ENCODE measurements around the gene SNRK.

Gene SNRK

DNA sequence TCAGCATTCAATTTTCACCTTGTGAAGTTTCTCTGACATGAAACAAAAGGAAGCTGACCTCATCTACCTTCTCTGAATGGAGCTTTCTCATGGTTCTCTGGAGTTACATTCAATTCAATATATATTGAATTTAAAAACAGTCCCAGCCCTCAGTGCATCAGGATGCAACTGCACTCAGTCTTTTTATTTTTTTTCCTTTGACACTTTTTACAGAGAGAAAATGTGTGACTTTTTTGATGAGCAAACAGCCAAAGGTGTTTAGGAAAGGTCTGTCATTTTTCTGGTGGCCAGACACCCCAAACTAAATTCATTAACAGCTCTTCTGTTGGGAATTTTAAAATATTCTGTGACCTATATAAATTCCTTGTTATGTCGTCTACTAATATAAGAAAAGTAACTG, 19.3 kb upstream of the SNRK start:
- no peak overlapping the region for H3K4me3 ChIP-seq (ENCODE audit: low read depth, low read length)
- ChIA-PET POLR2A (no interaction called here), CTCF (no interaction called here)
- no peak overlapping the region for H3K27ac ChIP-seq (ENCODE audit: extremely low read depth, low read depth, low read length)
- H3K4me1 ChIP-seq (ENCODE audit: control insufficient read depth, insufficient read depth, low read length) = no peaks in the 10 kb centered on the region
- TF ChIP-seq RBAK (tag by site-specific recombination; IDR thresholded peaks at IDR 0.05) (no peak), ZNF48 (tag by site-specific recombination; IDR thresholded peaks at IDR 0.05) (no peak), ZNF140 (tag by site-specific recombination; IDR thresholded peaks at IDR 0.05) (no peak), ZNF302 (tag by site-specific recombination; IDR thresholded peaks at IDR 0.05; ENCODE audit: low read depth) (no peak), ZNF184 (tag by site-specific recombination; IDR thresholded peaks at IDR 0.05) (no peak), SETDB1 (IDR thresholded peaks at IDR 0.05; ENCODE audit: insufficient read length, low read length) (no peak), ZNF549 (tag by site-specific recombination; IDR thresholded peaks at IDR 0.05) (no peak), ZNF610 (tag by site-specific recombination; IDR thresholded peaks at IDR 0.05; ENCODE audit: borderline replicate concordance) (no peak), ZNF398 (tag by site-specific recombination; IDR thresholded peaks at IDR 0.05) (no peak), HOXD13 (CRISPR knock-in tag; IDR thresholded peaks at IDR 0.05; ENCODE audit: borderline replicate concordance) (no peak), REPIN1 (tag by site-specific recombination; IDR thresholded peaks at IDR 0.05; ENCODE audit: low read depth) (no peak), ZNF133 (tag by site-specific recombination; IDR thresholded peaks at IDR 0.05) (no peak), BCL11A (tag by site-specific recombination; IDR thresholded peaks at IDR 0.05; ENCODE audit: low read depth) (no peak), ELK4 (IDR thresholded peaks at IDR 0.05; ENCODE audit: borderline replicate concordance, low read depth, low read length) (no peak), ZNF214 (tag by site-specific recombination; IDR thresholded peaks at IDR 0.05; ENCODE audit: borderline replicate concordance) (no peak)
- H3K9me3 ChIP-seq (ENCODE audit: control insufficient read depth, insufficient read depth, low read depth, low read length) = no peaks in the 10 kb centered on the region
- H3K36me3 ChIP-seq (ENCODE audit: control insufficient read depth in 2 of 2, insufficient read depth in 1 of 2, low read length in 2 of 2) = no peaks in the 10 kb centered on the region

DNA sequence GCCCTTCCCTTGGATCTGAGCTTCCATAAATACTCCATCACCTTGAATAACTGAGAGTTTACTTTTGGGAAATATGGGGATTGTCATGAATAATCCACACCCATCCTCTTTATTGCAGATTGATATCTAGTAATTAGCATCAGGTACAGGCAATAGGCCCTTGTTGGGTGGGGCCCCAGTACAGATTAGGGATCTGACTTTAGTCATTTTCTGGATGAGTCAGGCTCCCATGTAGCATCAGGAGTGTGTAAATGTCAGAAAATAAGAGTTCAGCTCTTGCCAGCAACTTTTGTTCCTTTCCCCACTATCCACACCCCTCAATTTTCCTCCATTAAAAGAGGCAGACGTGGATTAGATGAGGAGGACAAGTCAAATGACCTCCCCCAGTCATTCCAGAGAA, 17.7 kb upstream of the SNRK start:
- no peak overlapping the region for H3K4me3 ChIP-seq (ENCODE audit: low read depth, low read length)

More for the DNA sequence above, 17.7 kb upstream of the SNRK start:
- CTCF ChIA-PET = interaction anchor here (0.6 kb wide), 1 partner anchor 724 kb away, joined by 3 read pairs; no protein-coding TSS in a partner anchor
- no peaks in the 10 kb centered on the region for H3K4me1 ChIP-seq (ENCODE audit: control insufficient read depth, insufficient read depth, low read length)
- H3K9me3 ChIP-seq (ENCODE audit: control insufficient read depth, insufficient read depth, low read depth, low read length) = no peaks in the 10 kb centered on the region
- H3K36me3 ChIP-seq (ENCODE audit: control insufficient read depth in 2 of 2, insufficient read depth in 1 of 2, low read length in 2 of 2) = no peaks in the 10 kb centered on the region
- H3K27ac ChIP-seq (ENCODE audit: extremely low read depth, low read depth, low read length) = no peak overlapping the region
- TF ChIP-seq ZNF560 (tag by site-specific recombination; IDR thresholded peaks at IDR 0.05; ENCODE audit: borderline replicate concordance) = no peak
- TF ChIP-seq, protein P1, sequence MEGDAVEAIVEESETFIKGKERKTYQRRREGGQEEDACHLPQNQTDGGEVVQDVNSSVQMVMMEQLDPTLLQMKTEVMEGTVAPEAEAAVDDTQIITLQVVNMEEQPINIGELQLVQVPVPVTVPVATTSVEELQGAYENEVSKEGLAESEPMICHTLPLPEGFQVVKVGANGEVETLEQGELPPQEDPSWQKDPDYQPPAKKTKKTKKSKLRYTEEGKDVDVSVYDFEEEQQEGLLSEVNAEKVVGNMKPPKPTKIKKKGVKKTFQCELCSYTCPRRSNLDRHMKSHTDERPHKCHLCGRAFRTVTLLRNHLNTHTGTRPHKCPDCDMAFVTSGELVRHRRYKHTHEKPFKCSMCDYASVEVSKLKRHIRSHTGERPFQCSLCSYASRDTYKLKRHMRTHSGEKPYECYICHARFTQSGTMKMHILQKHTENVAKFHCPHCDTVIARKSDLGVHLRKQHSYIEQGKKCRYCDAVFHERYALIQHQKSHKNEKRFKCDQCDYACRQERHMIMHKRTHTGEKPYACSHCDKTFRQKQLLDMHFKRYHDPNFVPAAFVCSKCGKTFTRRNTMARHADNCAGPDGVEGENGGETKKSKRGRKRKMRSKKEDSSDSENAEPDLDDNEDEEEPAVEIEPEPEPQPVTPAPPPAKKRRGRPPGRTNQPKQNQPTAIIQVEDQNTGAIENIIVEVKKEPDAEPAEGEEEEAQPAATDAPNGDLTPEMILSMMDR (tag by site-specific recombination; IDR thresholded peaks at IDR 0.05) = no peak
- TF ChIP-seq SALL2 (tag by site-specific recombination; IDR thresholded peaks at IDR 0.05; ENCODE audit: borderline replicate concordance) = no peak
- TF ChIP-seq ZNF473 (tag by site-specific recombination; IDR thresholded peaks at IDR 0.05) = no peak
- no peak for TF ChIP-seq HOXA7 (CRISPR knock-in tag; IDR thresholded peaks at IDR 0.05; ENCODE audit: borderline replicate concordance)
- no peak for TF ChIP-seq PRDM10 (tag by site-specific recombination; IDR thresholded peaks at IDR 0.05)
- POLR2A ChIA-PET = no interaction called here

All from HEK293 (cell line).